HEK293T (cell line): Measurements from ENCODE around the gene ELL2.

Source experiments
- CTBP1 ChIP-seq: fragments of 450-650 bp; IDR thresholded peaks from 2 replicates; pipeline ENCODE4 v1.6.1; 2016; ENCODE audit warnings: borderline replicate concordance
- ELF4 ChIP-seq: fragments of 450-650 bp; IDR thresholded peaks from 2 replicates; pipeline ENCODE4 v1.6.1; 2017; ENCODE audit warnings: antibody characterized with exemption
- FOXM1 ChIP-seq: fragments of 450-650 bp; IDR thresholded peaks from 2 replicates; pipeline ENCODE4 v1.6.1; 2017; ENCODE audit warnings: mild to moderate bottlenecking, borderline replicate concordance
- NFRKB ChIP-seq: fragments of 450-650 bp; IDR thresholded peaks from 2 replicates; pipeline ENCODE4 v1.6.1; 2016; ENCODE audit warnings: mild to moderate bottlenecking, moderate library complexity
- SUZ12 ChIP-seq: fragments of 450-650 bp; IDR thresholded peaks from 2 replicates; pipeline ENCODE4 v1.6.1; 2016; ENCODE audit warnings: mild to moderate bottlenecking
- TARDBP ChIP-seq: fragments of 450-650 bp; IDR thresholded peaks from 2 replicates; pipeline ENCODE4 v1.6.1; 2016
- ZNF384 ChIP-seq: fragments of 450-650 bp; IDR thresholded peaks from 2 replicates; pipeline ENCODE4 v1.6.1; 2016

DNA sequence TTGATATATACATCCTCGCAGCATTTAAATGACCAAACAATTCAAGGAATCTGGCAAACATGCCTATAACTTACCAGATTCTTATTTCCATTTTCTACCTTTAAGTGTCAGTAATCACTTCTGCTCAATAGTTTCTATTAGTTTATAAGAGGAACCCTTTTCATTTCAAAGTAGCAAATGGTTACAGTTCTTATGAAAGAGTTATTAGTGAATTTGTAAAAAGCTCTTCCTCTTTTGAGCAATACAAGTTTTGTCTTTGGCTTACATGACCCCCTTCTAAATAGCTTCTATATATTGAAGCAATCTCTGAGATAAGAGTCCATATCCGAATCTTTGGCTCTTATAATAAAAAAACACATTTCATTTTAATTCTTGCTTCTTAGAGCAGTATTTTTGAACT lies 42.0 kb downstream of the ELL2 start:
- no peak for TF ChIP-seq NFRKB
- TF ChIP-seq FOXM1: no peak
- TF ChIP-seq SUZ12: no peak
- TF ChIP-seq ELF4: no peak
- TF ChIP-seq ZNF384: no peak
- TF ChIP-seq CTBP1: no peak
- no peak for TF ChIP-seq TARDBP
